Stimulated activated CD4-positive, alpha-beta T cell treated with anti-CD3 and anti-CD28 coated beads, Interleukin-1b, Interleukin-23, amount 100 ng/mL, for 48 hours (primary cell): ENCODE data around the gene FECH.
"Not testable (repeated sequence)": the region's sequence is repeated elsewhere in the genome, so short reads cannot be mapped to it uniquely, and the experiment has no call there.

Experiments used
- DNase-seq: peaks from one replicate; pipeline ENCODE4 v3.0.0-alpha.2; 2020

The FECH gene

GRCh38 chr18:57586251-57587049, at the start of gene FECH:
TSS of gene FECH (minus strand) at chr18:57586702. CDS start at chr18:57586620, 82 bp downstream.
- peak; percentile 46 for DNase-seq

- DNase-seq, result no peak
Observed at GRCh38 chr18:57635003-57635822, 48.7 kb upstream of the FECH start.

- DNase-seq, result no peak
Observed at GRCh38 chr18:57631697-57632096, 45.2 kb upstream of the FECH start.

- no peak for DNase-seq
Observed at GRCh38 chr18:57630754-57631595, 44.5 kb upstream of the FECH start.

- peak; percentile 95 for DNase-seq
Observed at GRCh38 chr18:57630002-57630753, 43.7 kb upstream of the FECH start.

GRCh38 chr18:57629422-57629821, 42.9 kb upstream of the FECH start:
- DNase-seq, result no peak

GRCh38 chr18:57627488-57627887, 41.0 kb upstream of the FECH start:
- DNase-seq, result no peak

- DNase-seq, result no peak
Observed at GRCh38 chr18:57624988-57625387, 38.5 kb upstream of the FECH start.

GRCh38 chr18:57621246-57621604, 34.7 kb upstream of the FECH start:
- peak; percentile 31 for DNase-seq

GRCh38 chr18:57619876-57620275, 33.4 kb upstream of the FECH start:
- no peak for DNase-seq

- no peak for DNase-seq
Observed at GRCh38 chr18:57618910-57619309, 32.4 kb upstream of the FECH start.

GRCh38 chr18:57603871-57604270, 17.4 kb upstream of the FECH start:
- DNase-seq, result no peak

GRCh38 chr18:57595347-57595746, 8.8 kb upstream of the FECH start:
- no peak for DNase-seq

- not testable (repeated sequence) for DNase-seq
Observed at GRCh38 chr18:57592716-57593115, 6.2 kb upstream of the FECH start.

GRCh38 chr18:57589161-57589560, 2.7 kb upstream of the FECH start:
- DNase-seq, result no peak

GRCh38 chr18:57587098-57587661, 678 bp upstream of the FECH start:
- no peak for DNase-seq

GRCh38 chr18:57585855-57586250, 649 bp downstream of the FECH start:
- peak; percentile 10 for DNase-seq

- DNase-seq, result no peak
Observed at GRCh38 chr18:57585421-57585820, 1.1 kb downstream of the FECH start.

- DNase-seq, result no peak
Observed at GRCh38 chr18:57584444-57584843, 2.1 kb downstream of the FECH start.

GRCh38 chr18:57583297-57583835, 3.1 kb downstream of the FECH start:
- no peak for DNase-seq

- no peak for DNase-seq
Observed at GRCh38 chr18:57581301-57581934, 5.1 kb downstream of the FECH start.
